Choroid plexus epithelial cell (primary cell): ENCODE data around the gene PRKAG1.
A peak's percentile ranks its signal among the peaks of the same experiment; 100 is the strongest.

Experiments used
- DNase-seq: peaks from one replicate; pipeline ENCODE4 v3.0.0-alpha.2; 2010; ENCODE audit warnings: low read depth
- H3K4me3 ChIP-seq: 2 replicates; pipeline ENCODE4 v1.5.1; 2011; ENCODE audit warnings: low read depth, mild to moderate bottlenecking, control low read depth, low read length, moderate library complexity
- CTCF ChIP-seq: conservative IDR thresholded peaks from 2 replicates; pipeline ENCODE4 v1.5.1; 2011; ENCODE audit warnings: low read depth, mild to moderate bottlenecking, control low read depth, inconsistent platforms, low read length, moderate library complexity

PRKAG1 gene

DNA sequence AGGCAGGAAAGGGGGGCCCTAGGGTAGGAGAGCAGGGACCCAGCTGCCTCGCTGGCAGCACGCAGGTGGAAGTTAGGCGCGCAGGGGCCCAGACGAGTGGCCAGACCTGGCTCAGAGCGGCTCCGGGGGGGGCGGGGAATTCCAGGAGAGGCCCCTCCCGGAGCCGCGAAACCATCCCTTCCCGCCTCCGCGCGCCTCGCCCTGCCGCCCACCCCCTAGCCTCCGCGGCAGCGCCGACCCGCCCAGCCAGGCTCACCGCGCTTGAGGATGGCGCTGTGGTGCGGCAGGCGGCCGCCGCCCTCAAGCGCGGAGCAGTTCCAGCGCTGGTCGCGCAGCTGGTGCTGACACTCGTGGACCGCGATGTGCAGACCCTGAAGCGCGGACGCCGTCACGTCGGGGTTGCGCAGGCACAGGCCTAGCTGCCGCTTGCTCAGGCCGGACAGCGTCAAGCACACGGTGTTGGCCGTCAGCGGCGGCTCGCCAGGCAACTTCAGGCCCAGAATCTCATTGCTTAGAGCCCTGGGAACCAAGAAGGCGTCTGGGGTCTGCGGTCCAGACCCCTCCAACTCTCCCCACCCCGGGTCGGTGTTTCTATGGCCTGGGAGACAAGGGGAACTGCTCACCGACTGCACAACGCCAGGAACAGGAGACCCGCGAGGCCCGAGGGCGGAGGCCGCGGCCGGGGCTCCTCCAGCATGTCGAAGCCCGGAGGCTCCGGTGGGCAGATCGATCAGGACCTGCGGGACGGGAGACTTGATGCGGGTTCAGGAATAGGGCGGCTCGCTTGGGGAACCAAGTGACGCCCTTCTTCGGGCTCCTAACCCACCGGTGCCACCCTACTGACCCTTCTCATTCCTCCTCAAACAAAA, 48.5 kb downstream of the PRKAG1 start:
- DNase-seq = no peak
- peak overlapping the region; percentile 26 for H3K4me3 ChIP-seq
- TF ChIP-seq CTCF = no peak

GRCh38 chr12:48969160-48969771, 49.3 kb downstream of the PRKAG1 start:
- no peak for TF ChIP-seq CTCF
- H3K4me3 ChIP-seq = no peak overlapping the region
- DNase-seq = no peak

DNA sequence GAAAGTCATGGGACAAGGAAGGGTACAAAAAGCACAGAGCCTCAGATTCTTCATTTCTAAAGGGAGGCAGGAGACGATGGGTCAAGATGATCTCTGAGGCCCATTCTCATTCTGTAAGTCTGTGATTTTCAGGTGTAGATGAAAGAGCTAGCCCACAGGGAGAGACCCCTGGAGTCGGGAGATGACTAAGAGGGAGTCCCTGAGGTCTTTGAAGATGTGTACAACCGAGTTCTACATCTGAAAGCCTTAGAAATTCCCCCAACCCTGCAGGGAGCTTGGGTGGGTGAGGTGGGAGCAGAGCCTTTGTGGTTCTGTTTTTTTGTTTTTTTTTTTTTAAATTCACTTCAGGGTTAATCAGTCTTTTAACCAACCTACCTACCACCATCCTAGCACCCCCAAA, 50.1 kb downstream of the PRKAG1 start:
- no peak for TF ChIP-seq CTCF

GRCh38 chr12:48967991-48968390, 50.6 kb downstream of the PRKAG1 start:
- no peak overlapping the region for H3K4me3 ChIP-seq
- DNase-seq = no peak
- TF ChIP-seq CTCF = no peak

More for the DNA sequence above, 50.1 kb downstream of the PRKAG1 start:
- DNase-seq = no peak
- no peak overlapping the region for H3K4me3 ChIP-seq

DNA sequence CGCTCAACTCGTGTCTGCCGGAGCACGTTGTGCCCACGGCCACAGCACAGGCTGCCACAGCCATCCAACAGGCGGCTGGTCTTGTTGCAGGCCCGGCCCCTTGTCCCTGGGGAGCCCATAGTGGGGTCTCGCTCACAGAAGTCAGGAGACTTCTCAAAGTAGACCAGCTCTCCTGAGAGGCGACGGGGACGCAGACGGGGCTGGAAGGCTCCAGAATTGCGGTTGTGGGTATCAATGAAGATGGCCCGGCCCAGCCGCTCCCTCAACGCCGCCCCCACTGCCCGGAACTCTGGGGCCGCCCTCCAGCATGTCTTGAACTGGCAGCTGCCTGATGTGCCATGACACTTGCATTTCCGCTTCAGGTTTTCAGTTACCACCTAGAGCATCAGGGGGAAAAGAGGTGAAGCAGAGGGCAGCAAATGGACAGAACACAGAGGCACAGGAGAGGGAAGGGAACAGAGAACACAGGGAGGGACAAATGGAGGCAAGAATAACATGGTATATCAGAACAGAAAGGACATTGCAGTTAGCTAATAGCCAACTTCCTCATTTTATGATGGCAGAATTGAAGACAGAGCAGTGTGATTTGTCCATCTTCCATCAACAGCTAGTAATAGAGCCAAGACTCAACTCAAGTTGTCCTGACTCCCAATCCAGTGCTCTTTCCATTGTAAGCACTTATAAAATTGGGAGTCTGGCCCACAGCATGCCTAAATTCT, 52.2 kb downstream of the PRKAG1 start:
- no peak for DNase-seq
- no peak for TF ChIP-seq CTCF
- no peak overlapping the region for H3K4me3 ChIP-seq

- no peak overlapping the region for H3K4me3 ChIP-seq
- peak; percentile 63 for TF ChIP-seq CTCF
Measured at GRCh38 chr12:48965298-48965838, 53.2 kb downstream of the PRKAG1 start.

More at GRCh38 chr12:48965298-48965838, 53.2 kb downstream of the PRKAG1 start:
- DNase-seq = peak; percentile 47
